Prostate gland (tissue), 2 donors: ENCODE results near the gene JAKMIP3.

Source experiments
- CTCF ChIP-seq, 4 experiments: fragments of 200-600 bp in 2 of 4; fragments of 450-650 bp in 2 of 4; sonication (generic) in 2 of 4; IDR thresholded peaks; 1 replicate in 3 of 4; 2 replicates in 1 of 4; pipeline ENCODE4 v1.5.1; 2016 to 2019; ENCODE audit warnings: antibody characterized with exemption in 4 of 4, mild to moderate bottlenecking in 2 of 4, moderate library complexity in 2 of 4
- POLR2A ChIP-seq: fragments of 450-650 bp; IDR thresholded peaks from one replicate; pipeline ENCODE4 v1.6.1; 2016; ENCODE audit warnings: antibody characterized with exemption, mild to moderate bottlenecking

GRCh38 chr10:132027423-132027983 is 38.2 kb upstream of the JAKMIP3 start:
- no peak for TF ChIP-seq CTCF (IDR thresholded peaks at IDR 0.05)
- no peak for TF ChIP-seq POLR2A
